Neural cell (in vitro differentiated cells): Measurements from ENCODE around the gene CXorf66. TPM values are rescaled to one million over a fixed set of nuclear protein-coding genes. Genes with fewer than 3 reads are reported as not detected.
"Not testable (repeated sequence)": the region's sequence is repeated elsewhere in the genome, so short reads cannot be mapped to it uniquely, and the experiment has no call there.

Experiments
- H2AFZ ChIP-seq: fragments of 200-600, 300-800 bp; sonication (generic), shearing (Covaris generic); 2 replicates; pipeline ENCODE4 v1.6.0; 2014; ENCODE audit warnings: low read depth, mild to moderate bottlenecking, antibody characterized with exemption, low read length, moderate library complexity
- H3F3A ChIP-seq: fragments of 200-600 bp; shearing (Covaris generic); 2 replicates; pipeline ENCODE4 v1.6.1; 2016; ENCODE audit warnings: mild to moderate bottlenecking, moderate library complexity, mixed read lengths, antibody characterized with exemption, low read length; ENCODE audit not compliant: insufficient read depth, poor library complexity, severe bottlenecking
- H3K27ac ChIP-seq: fragments of 200-600, 300-800 bp; sonication (generic), shearing (Covaris generic); 2 replicates; pipeline ENCODE4 v1.5.1; 2014; ENCODE audit warnings: mild to moderate bottlenecking, low read length, moderate library complexity
- H3K27me3 ChIP-seq: fragments of 300-800, 200-600 bp; sonication (generic), shearing (Covaris generic); 2 replicates; pipeline ENCODE4 v1.6.0; 2014; ENCODE audit warnings: mild to moderate bottlenecking, low read depth, low read length, moderate library complexity; ENCODE audit not compliant: insufficient read depth
- H3K36me3 ChIP-seq: fragments of 300-800, 200-600 bp; sonication (generic), shearing (Covaris generic); 2 replicates; pipeline ENCODE4 v1.5.1; 2014; ENCODE audit warnings: mild to moderate bottlenecking, antibody characterized with exemption, low read length, moderate library complexity; ENCODE audit not compliant: insufficient read depth
- H3K4me2 ChIP-seq: fragments of 300-800, 200-600 bp; sonication (generic), shearing (Covaris generic); 2 replicates; pipeline ENCODE4 v1.6.0; 2014; ENCODE audit warnings: mild to moderate bottlenecking, low read length
- H3K4me3 ChIP-seq: fragments of 300-800, 200-600 bp; sonication (generic), shearing (Covaris generic); 2 replicates; pipeline ENCODE4 v1.5.1; 2014; ENCODE audit warnings: mild to moderate bottlenecking, low read length, moderate library complexity
- H3K79me2 ChIP-seq: fragments of 200-600 bp; shearing (Covaris generic); replicated peaks from 2 replicates; pipeline ENCODE4 v1.6.0; 2014; ENCODE audit warnings: mild to moderate bottlenecking, low read length, moderate library complexity; ENCODE audit not compliant: insufficient read depth
- H3K9ac ChIP-seq: fragments of 300-800, 200-600 bp; sonication (generic), shearing (Covaris generic); 2 replicates; pipeline ENCODE4 v1.6.1; 2016; ENCODE audit warnings: mild to moderate bottlenecking, low read length, mixed read lengths
- H3K9me2 ChIP-seq: fragments of 200-600 bp; shearing (Covaris generic); 2 replicates; pipeline ENCODE4 v1.6.1; 2016; ENCODE audit warnings: mild to moderate bottlenecking, low read length, mixed read lengths; ENCODE audit not compliant: insufficient read depth
- H3K9me3 ChIP-seq: fragments of 200-600, 300-800 bp; sonication (generic), shearing (Covaris generic); 2 replicates; pipeline ENCODE4 v1.6.1; 2016; ENCODE audit warnings: mild to moderate bottlenecking, mixed run types, low read length, moderate library complexity, mixed read lengths
- H4K20me1 ChIP-seq: fragments of 200-600 bp; shearing (Covaris generic); 2 replicates; pipeline ENCODE4 v1.6.1; 2016; ENCODE audit warnings: mild to moderate bottlenecking, mixed run types; ENCODE audit not compliant: insufficient read depth
- EP300 ChIP-seq: fragments of 450-650 bp; conservative IDR thresholded peaks from 2 replicates; pipeline ENCODE4 v1.6.1; 2014; ENCODE audit warnings: antibody characterized with exemption, mild to moderate bottlenecking, moderate library complexity; ENCODE audit not compliant: poor library complexity, severe bottlenecking
- EZH2 ChIP-seq: fragments of 200-600, 300-800 bp; shearing (Covaris generic), sonication (generic); IDR thresholded peaks from 2 replicates; pipeline ENCODE4 v1.6.1; 2014; ENCODE audit warnings: antibody characterized with exemption, low read length, borderline replicate concordance, mild to moderate bottlenecking; ENCODE audit not compliant: insufficient read depth, poor library complexity, severe bottlenecking
- MXI1 ChIP-seq: fragments of 450-650 bp; conservative IDR thresholded peaks from 2 replicates; pipeline ENCODE4 v1.6.1; 2014; ENCODE audit warnings: antibody characterized with exemption, mild to moderate bottlenecking; ENCODE audit not compliant: poor library complexity, severe bottlenecking
- POLR2AphosphoS5 ChIP-seq: IDR thresholded peaks from 2 replicates; pipeline ENCODE4 v1.6.1; 2012
- RAD21 ChIP-seq: fragments of 450-650 bp; conservative IDR thresholded peaks from 2 replicates; pipeline ENCODE4 v1.6.1; 2014; ENCODE audit warnings: antibody characterized with exemption, mild to moderate bottlenecking, moderate library complexity
- SMC3 ChIP-seq: fragments of 450-650 bp; conservative IDR thresholded peaks from 2 replicates; pipeline ENCODE4 v1.6.1; 2014; ENCODE audit warnings: antibody characterized with exemption, mild to moderate bottlenecking, moderate library complexity; ENCODE audit not compliant: poor library complexity
- TAF1 ChIP-seq: IDR thresholded peaks from 2 replicates; pipeline ENCODE4 v1.6.1; 2012; ENCODE audit warnings: low read depth
- polyA plus RNA-seq: library from polyadenylated mRNA; depleted of rRNA; stranded (reverse); fragments of >200 nt; gene quantifications from 2 replicates; pipeline ENCODE4 v1.2.3, GENCODE V29; 2014
- TF ChIP-seq, protein P1 (sequence below): IDR thresholded peaks from 2 replicates; pipeline ENCODE4 v1.6.1; 2012; ENCODE audit warnings: borderline replicate concordance
- TF ChIP-seq, protein P2 (sequence below): fragments of 450-650 bp; IDR thresholded peaks from 2 replicates; pipeline ENCODE4 v1.5.1; 2014; ENCODE audit warnings: antibody characterized with exemption, mild to moderate bottlenecking, moderate library complexity; ENCODE audit not compliant: poor library complexity, severe bottlenecking

CXorf66 gene
- polyA plus RNA-seq, 1 donor from 2014 or later = not detected

DNA sequence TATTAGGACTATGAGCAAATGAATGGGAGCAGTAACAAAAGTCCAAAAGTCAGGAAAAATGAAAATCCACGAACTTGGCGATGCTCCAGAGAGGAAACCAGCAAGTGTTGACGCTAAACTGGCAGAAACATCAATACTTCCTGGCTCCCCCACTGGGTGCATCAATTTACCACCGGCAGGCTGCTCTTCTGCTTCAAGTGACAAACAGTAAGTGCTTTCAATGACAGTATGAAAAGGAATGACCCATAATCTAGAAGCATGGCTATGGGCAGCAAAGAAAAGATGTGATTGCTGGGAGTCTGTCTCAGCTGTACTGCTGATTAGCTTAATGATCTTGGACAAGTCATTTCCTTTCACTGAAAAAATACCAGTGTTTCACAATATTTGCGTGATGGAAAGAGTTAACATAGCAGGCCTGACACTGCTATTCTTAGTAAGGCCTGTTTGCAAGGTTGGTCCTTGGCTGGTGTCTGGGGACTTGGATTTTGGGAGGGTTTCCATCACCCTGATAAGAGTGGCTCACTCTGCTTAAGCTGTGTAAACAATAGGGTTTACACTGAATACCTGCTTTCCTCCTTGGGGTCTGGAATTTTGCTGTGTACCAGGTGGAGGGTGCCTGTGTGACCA, 41.1 kb downstream of the CXorf66 start:
- no peaks in the 10 kb centered on the region for H3K9me2 ChIP-seq
- H3K9me3 ChIP-seq = no peaks in the 10 kb centered on the region
- H2AFZ ChIP-seq = no peak overlapping the region
- H3K4me3 ChIP-seq = no peak overlapping the region
- H3K27me3 ChIP-seq = no peaks in the 10 kb centered on the region
- no peaks in the 10 kb centered on the region for H3K36me3 ChIP-seq
- H3K27ac ChIP-seq = no peak overlapping the region
- H3K79me2 ChIP-seq = peaks cover 26% of the 10 kb centered on the region
- TF ChIP-seq MXI1 (no peak), TAF1 (no peak), SMC3 (no peak), RAD21 (no peak), EZH2 (no peak), EP300 (no peak), POLR2AphosphoS5 (no peak)
- TF ChIP-seq, protein P1, sequence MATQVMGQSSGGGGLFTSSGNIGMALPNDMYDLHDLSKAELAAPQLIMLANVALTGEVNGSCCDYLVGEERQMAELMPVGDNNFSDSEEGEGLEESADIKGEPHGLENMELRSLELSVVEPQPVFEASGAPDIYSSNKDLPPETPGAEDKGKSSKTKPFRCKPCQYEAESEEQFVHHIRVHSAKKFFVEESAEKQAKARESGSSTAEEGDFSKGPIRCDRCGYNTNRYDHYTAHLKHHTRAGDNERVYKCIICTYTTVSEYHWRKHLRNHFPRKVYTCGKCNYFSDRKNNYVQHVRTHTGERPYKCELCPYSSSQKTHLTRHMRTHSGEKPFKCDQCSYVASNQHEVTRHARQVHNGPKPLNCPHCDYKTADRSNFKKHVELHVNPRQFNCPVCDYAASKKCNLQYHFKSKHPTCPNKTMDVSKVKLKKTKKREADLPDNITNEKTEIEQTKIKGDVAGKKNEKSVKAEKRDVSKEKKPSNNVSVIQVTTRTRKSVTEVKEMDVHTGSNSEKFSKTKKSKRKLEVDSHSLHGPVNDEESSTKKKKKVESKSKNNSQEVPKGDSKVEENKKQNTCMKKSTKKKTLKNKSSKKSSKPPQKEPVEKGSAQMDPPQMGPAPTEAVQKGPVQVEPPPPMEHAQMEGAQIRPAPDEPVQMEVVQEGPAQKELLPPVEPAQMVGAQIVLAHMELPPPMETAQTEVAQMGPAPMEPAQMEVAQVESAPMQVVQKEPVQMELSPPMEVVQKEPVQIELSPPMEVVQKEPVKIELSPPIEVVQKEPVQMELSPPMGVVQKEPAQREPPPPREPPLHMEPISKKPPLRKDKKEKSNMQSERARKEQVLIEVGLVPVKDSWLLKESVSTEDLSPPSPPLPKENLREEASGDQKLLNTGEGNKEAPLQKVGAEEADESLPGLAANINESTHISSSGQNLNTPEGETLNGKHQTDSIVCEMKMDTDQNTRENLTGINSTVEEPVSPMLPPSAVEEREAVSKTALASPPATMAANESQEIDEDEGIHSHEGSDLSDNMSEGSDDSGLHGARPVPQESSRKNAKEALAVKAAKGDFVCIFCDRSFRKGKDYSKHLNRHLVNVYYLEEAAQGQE = no peak
- TF ChIP-seq, protein P2, sequence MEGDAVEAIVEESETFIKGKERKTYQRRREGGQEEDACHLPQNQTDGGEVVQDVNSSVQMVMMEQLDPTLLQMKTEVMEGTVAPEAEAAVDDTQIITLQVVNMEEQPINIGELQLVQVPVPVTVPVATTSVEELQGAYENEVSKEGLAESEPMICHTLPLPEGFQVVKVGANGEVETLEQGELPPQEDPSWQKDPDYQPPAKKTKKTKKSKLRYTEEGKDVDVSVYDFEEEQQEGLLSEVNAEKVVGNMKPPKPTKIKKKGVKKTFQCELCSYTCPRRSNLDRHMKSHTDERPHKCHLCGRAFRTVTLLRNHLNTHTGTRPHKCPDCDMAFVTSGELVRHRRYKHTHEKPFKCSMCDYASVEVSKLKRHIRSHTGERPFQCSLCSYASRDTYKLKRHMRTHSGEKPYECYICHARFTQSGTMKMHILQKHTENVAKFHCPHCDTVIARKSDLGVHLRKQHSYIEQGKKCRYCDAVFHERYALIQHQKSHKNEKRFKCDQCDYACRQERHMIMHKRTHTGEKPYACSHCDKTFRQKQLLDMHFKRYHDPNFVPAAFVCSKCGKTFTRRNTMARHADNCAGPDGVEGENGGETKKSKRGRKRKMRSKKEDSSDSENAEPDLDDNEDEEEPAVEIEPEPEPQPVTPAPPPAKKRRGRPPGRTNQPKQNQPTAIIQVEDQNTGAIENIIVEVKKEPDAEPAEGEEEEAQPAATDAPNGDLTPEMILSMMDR = no peak
- no peaks in the 10 kb centered on the region for H3F3A ChIP-seq
- no peak overlapping the region for H3K4me2 ChIP-seq
- H4K20me1 ChIP-seq = no peaks in the 10 kb centered on the region
- no peak overlapping the region for H3K9ac ChIP-seq

DNA sequence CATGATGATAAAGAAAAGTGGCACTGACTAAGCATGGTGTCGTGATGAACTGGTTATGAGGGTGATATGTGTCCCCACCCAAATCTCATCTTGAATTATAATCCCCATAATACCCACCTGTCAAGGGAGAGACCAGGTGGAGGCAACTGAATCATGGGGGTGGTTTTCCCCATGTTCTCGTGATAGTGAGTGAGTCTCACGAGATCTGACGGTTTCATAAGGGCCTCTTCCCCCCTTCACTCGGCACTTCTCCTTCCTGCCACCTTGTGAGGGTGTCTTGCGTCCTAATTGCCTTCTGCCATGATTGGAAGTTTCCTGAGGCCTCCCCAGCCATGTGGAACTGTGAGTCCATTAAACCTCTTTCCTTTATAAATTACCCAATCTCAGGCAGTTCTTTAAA, 44.2 kb downstream of the CXorf66 start:
- H3K9me2 ChIP-seq = not testable (repeated sequence)

DNA sequence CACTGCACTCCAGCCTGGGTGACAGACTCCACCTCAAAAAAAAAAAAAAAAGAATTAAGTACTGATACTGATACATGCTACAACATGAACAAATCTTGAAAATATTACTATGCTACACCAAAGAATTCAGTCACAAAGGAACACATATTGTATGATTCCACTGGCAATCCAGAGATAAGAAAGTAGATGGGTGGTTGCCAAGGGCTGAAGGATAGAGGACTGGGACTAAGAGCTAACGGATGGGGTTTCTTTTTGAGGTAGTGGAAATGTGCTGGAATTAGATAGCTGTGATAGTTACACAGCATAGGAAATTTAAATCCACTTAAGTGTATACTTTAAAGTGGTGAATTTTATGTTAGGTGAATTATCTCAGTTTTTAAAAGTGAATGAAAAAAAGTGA, 45.0 kb downstream of the CXorf66 start:
- Histone ChIP-seq H3K4me3 (no peak overlapping the region), H3K36me3 (no peaks in the 10 kb centered on the region), H3K27ac (no peak overlapping the region), H3K9ac (no peak overlapping the region), H3K27me3 (no peaks in the 10 kb centered on the region), H3K4me2 (no peak overlapping the region), H2AFZ (no peak overlapping the region), H3K9me3 (no peaks in the 10 kb centered on the region), H3F3A (no peaks in the 10 kb centered on the region), H3K79me2 (peaks cover under 1% of the 10 kb centered on the region), H3K9me2 (no peaks in the 10 kb centered on the region), H4K20me1 (no peaks in the 10 kb centered on the region)
- TF ChIP-seq EP300 (no peak), EZH2 (no peak), RAD21 (no peak), POLR2AphosphoS5 (no peak), TAF1 (no peak), MXI1 (no peak), SMC3 (no peak)
- TF ChIP-seq, protein P1 = no peak
- TF ChIP-seq, protein P2 = no peak

More for the DNA sequence above, 44.2 kb downstream of the CXorf66 start:
- H3K9me3 ChIP-seq, H4K20me1 ChIP-seq, H3K27me3 ChIP-seq, H3K9ac ChIP-seq, H3K4me3 ChIP-seq, H3K79me2 ChIP-seq, H2AFZ ChIP-seq, H3K4me2 ChIP-seq, H3K36me3 ChIP-seq, H3F3A ChIP-seq, H3K27ac ChIP-seq: not testable (repeated sequence)
